Tongue (tissue), 2 donors: ENCODE measurements around the gene MED27. TPM values are rescaled to one million over a fixed set of nuclear protein-coding genes. Genes with fewer than 3 reads are reported as not detected.
"Not testable (repeated sequence)": the region's sequence is repeated elsewhere in the genome, so short reads cannot be mapped to it uniquely, and the experiment has no call there.

Source experiments
- DNase-seq: peaks from one replicate; pipeline ENCODE4 v3.0.0-alpha.2; 2015
- total RNA-seq: library from RNA; depleted of rRNA; stranded (reverse); fragments of >200 nt; gene quantifications from one replicate; pipeline ENCODE4 v1.2.3, GENCODE V29; 2014

The MED27 gene
- total RNA-seq, 1 donor from 2014 or later, result 8.4 TPM

DNA sequence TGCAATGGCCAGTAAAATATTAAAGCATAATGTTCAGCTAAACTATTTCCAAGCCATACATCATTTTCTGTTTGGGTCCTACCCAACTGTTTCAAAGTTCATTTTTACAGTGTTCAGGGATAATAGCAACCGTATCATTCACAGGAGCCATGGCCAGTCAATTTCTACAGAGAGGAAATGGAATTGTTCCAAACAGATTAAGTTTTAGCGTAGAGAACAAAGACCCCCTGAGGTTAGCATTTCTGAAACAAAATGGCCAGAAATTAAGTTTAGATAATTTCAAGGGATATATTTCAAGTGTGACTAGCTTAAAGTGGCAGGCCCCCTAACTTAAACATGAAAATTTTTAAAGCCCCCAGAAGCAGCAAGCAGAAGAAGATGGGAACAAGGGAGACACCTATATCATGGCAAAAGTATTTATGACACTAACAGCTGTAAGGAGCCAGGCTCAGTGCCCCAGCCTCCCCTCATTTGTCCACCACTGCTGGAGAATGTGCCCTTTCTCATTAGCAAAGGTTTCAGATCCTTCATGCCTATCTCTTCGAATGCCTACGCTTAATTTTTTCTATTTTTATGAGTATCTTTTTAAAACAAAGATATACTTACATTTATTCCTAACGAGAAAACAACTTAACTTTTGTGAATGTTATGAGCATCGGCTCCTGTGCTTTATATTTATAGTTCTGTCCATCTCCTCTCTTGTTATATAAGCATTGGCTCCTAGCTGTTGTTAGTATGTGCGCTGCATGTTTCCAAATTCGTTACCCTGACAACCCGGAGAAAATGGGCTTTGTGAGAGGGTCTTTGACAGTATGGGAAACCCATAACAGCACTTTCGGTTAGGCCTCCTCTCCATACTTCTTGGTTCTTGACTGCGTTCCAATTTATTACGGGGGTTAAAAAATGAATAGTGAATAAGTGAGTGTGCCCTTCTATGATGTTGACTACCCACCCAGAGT, 116.3 kb downstream of the MED27 start:
- DNase-seq, result peak; percentile 67

DNA sequence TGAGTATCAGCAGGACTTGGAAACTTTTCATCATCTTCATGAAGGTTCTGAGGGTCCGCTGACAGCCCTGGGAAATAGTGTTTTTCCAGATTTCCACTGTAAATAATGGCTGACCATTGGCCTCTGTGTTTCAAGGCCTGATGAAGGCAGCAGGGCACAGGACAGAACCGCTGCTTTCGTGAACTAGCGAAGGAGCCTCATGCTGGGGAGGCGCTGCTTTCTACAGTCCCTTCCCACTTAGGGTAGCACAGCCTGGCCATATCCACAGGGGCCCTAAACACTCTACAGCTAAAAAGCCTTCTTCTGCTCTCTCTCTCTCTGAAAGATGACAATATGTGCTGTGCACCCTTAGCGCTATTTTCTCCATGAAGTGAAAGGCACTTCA, 118.2 kb downstream of the MED27 start:
- no peak for DNase-seq

DNA sequence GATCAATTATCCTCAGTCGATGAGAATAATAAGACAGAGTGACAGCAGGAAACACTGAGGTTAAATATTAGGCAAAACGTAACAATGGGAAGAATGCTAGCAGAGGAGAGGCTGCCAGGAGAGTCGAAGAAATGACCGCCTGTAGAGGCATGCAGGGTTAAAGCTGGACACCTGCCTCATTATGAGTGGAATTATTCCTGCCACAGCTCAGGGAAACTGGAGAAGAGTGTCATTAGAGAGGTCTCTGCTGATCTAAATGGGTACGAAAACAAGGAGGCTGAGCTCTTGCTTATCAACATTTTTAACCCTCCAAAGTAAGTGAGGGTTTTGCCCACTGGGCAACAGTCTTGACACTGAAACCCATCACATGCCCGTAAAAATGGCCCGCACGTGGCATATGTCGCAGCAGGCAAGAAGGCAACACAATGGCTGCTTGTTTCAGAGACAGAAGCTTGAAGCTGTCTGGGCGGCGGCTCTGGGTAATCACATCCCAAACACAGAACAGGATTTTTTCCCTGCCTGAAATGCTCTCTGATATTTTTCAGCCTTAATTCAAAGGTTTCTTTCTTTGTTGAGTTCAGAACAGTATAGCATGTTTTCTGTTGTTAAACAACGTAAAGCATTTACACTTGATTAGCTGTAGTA, 118.7 kb downstream of the MED27 start:
- peak; percentile 64 for DNase-seq

DNA sequence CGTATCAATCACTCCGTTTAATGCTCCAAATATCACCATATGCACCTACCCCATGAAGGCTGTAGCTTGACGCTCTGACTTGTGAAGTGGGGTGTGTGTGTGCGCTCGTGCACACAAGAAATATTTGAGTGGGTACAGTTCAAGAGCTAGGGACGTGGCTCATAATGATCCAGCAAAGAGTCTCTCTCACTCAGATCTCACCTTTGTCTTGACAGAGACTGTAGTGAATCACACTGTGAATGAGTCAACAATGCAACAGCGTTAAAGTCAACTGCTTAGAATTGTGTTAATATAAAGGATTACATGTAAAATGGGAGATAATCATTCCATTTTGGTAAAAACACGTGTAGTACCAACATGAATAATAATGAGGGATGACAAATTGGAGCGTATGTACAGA, 119.4 kb downstream of the MED27 start:
- no peak for DNase-seq

DNA sequence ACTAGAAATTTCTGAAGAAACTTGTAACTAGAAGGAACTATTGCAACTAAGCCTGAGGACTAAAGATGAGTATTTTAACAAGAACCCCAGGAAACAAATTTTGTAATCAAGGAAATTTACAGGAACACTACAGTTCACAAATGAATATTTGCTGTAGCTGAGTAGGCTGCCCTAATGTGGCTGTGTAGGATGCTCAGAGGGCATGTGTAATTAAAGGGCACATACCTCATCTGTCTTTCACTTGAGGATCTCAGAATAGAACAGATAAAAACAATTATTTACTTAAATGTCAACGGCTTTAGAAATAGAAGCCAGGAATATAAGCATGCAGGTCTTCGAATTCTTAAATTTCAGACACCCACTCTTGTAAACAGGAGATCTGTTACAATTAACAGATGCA, 119.8 kb downstream of the MED27 start:
- DNase-seq, result no peak

DNA sequence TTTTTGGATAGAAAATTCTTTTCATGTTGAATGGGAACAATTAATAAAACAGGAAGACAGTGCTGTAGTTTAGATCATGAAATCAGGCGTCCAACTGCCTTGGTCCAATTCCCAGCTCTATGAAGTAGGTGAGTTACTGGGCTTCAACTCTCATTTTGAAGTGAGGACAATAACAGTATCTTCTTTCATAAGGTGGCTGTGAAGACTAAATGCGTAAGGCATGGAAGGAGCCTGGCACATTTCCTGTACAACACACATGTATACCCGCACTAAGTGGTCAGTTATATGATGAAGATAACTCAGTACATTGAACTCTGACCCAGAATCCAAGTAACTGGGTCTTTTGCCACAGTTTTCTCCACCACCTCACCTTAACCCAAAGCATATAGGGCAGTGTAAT, 120.6 kb downstream of the MED27 start:
- no peak for DNase-seq

DNA sequence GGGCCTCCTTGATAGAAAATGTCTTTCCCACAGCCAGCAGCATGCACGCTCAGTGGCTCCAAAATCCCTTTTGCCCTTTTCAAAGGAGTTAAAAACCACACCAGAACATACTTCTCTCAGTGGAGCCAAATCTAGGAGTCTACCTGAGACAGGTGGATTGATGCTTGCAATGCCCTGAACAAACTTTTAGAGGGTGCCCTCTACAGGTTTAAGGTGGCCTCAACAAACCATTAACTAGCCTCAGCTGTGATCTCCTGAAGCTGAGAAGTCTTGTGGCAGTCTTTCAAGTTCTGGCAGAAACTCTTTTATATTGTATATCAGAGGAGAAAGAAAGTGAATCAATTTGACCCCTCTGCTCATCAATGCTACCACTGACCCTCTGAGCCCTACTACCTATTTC, 125.4 kb downstream of the MED27 start:
- no peak for DNase-seq

DNA sequence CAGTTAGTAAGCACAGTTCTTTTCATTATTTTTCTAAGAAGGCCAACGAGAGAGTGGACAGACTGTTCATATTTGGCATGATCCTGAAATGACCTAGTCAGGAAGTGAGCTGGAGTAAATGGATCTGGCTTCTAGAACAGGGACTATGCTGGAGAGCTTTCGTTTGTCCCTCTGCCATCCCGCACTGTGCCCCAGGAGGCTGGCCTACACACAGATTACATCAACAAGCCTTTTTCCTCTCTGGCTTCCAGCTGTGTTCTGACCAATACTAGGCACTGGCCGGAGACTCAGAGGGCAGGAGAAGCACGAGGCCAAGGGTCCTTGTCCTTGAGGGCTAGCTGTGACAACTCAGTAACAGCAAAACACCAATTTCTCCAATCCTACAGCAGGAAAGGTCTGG, 127.8 kb downstream of the MED27 start:
- no peak for DNase-seq

DNA sequence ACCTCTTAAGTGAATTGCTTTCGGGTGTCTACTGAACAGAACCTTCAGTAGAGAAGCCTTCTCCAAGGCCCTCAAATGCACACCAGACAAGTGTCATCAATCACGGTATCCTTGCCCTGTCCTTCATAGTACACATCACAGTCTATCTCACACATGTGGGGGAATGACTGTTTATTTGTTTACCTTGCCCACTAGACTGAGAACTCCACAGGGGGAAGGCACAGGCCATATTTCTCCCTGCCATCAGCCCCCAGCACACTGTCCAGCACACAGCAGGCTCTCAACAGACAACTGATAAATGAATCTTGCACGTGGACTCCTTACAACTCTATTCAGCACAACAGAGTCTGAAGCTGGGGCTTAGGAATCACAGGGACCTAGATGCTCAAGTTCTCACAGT, 128.5 kb downstream of the MED27 start:
- DNase-seq, result no peak

DNA sequence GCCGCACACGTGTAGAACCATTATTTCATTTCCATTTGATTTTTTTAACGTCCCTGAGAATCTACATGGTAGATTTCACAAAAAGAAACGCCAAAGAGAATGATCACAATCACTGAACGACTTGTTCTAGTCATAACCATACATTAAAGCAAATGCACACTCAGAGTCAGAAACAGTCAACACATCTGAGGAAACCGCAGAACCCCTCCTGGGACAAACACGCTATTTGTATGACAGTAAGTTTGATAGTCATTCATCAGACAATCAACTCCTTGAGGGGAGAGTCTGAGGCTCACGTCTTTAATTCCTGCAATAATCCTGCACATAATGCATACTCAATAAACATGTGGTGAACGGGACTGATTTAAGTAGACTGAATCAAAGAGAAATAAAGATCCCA, 129.2 kb downstream of the MED27 start:
- no peak for DNase-seq

DNA sequence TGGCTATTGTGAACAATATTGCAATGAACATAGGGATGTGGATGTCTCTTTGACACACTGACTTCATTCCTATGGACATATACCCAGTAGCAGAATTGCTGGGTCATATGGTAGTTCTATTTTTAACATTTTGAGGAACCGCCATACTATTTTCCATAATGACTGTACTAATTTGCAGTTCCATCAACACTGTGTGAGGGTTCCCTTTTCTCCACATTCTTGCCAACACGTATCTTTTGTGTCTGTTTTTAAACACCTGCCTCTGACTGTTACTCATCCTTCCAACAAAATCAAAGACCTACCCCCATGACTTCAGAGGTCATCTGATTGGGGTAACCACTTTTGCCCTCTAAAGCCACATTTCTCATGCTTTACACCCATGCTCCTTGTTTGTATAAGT, 133.5 kb downstream of the MED27 start:
- DNase-seq, result no peak

DNA sequence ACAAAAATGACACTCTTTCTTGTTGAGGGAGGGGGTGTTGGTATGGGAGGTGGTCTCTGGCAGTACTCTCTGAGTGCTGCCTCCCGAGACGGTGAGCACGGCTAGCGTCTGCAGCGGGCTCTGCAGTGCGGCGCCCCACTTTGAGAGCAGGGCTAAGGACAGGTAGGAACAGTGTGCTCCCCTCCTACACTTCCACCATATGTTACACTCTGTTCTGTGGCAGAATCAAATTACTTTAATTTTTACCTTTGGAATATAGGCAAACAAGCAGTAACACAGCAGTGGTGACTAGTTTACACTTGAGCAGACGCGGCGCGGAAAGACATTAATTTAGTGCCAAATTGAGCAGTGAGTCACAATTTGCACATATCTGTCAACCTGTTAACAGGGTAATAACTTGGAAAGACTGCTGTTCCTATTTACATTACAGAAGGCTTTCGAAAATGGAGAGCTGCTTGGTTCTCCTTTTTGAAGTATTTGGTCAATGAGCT, 136.3 kb downstream of the MED27 start:
- DNase-seq, result no peak

DNA sequence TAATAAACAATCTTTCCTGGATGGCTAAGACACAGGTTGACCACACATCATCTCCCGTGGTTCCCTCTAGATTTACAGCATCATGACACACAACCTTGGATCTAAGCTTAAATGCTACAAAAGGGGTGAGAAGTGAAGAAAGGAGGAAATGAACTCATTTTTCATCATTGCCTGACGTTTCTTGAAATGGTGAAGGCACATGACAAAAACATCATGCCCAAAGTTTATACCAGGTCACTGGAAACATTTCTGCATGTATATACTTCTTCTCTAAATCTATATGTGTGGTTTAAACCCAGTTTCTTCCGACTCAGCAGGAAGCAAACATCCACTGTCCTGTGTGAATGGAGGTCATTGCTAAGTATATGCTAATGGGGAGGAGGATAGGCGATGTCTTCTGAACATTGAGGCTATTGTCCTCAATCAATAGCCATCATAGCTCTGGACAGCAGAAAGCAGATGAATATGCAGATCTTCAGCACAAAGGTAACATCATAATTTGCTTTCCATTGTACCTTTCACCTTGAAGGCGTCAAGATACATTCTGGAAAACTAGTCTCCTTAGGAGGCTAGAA, 137.4 kb downstream of the MED27 start:
- no peak for DNase-seq

DNA sequence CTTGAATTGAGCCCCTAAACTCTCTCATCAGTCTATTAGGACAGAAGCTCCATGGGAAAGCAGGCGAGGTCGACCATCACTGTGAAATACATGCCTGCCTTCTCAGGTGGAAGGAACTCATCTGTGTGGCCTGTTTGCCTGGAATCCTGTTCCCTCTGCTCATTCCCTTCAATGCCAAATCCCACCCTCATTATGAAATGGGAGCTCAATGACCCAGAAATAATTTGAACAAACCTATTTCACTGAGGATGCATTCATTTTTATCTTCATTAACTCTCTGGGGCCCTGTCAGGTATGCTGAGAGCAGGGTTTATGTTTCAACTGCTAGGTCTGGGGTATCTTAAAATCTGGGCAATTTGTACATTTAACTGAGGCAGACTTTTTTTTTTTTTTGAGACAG, 142.2 kb downstream of the MED27 start:
- DNase-seq, result no peak

DNA sequence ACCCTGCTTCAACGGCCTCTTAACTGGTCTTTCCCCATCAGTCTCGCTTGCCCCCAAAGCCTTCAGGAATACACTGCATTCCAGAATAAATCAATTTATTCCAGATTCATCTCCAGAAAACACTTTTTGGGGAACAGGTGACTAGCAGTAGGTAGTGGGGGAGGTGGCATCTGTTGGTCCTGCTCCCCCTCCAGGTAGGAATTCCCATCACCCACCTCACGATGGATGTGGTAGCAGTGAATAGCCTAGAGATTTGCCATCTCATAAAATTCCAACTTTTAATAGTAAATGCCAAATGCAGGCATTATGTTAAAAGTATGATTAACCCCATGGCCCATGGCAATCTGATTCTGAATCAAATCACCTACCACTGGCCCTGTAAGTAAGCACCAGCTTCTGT, 142.7 kb downstream of the MED27 start:
- no peak for DNase-seq

DNA sequence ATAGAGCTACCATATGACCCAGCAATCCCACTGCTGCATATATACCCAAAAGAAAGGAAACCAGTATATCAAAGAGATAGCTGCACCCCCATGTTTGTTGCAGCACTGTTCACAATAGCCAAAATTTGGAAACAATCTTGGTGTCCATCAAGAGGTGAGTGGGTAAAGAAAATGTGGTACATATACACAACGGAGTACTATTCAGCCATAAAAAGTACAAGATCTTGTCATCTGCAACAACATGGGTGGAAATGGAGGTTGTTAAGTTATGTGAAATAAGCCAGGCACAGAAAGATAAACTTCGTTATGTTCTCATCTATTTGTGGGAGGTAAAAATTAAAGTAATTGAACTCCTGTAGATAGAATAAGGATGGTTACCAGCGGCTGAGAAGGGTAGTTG, 145.0 kb downstream of the MED27 start:
- DNase-seq, result no peak

DNA sequence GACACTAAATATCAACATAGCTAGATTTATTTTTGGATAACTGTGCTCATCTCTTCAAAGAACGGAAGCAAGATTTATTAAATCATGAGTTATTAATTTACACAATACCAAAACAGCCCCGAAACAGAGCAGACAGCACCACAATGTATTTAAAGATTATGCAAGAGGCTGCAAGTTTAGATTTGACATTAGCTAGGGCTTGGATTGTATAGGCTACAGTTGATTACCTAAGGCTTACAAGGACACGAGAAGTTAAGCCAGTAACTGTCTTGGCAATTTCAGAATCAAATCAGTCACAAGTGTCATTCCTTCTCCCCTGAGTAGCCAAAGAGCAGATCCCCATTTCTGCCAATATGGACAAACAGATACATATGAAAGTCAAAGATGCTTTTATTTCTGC, 152.6 kb downstream of the MED27 start:
- DNase-seq, result peak; percentile 5

DNA sequence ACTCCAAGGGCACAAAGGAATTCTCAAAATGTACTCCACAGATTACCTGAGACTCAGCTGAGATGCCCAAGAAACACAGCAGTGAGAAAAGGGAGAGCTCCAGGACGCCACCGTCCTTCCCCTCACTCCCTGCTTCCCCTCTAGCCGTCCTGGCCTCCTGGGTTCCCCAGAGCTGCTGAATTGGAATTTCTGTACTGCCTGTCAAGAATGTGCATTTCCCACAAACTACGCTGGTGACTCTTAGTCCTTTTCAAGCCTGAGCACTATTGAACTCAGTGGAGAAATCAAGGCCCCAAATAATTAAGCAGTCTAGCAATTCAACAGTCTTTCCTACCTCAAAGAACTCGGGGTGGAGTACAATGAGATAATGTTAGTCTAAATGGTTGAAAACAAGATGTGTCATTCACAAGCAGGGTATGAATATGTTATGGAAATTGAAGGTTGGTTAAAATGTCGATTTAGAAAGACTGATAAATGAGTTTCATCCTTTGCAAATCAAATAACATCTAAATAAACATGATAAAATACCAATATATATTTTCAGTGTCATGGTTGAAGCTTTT, 153.2 kb downstream of the MED27 start:
- DNase-seq, result no peak

DNA sequence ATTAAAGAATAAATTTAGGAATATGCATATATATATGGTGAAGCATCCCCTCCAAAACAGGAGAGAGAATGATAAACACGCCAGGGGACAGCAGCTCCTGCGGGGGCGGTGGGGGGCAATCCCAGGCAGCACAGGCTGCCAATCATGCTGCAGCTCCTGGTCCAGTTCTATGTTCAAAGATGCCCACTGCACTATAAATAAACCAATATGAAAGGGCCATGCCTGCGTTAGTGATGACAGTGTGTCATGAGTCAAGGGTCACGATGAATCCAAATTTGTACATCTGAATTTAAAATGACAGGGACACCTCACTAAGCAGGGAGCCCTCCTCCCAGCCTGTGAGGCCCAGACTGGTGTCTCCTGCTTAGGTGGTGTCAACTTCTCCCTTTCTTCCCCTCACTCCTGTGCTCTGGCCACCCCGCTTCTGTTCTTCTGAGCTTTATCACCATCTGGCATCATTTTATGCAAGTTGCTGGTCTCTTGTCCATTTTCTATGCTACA, 153.9 kb downstream of the MED27 start:
- no peak for DNase-seq

DNA sequence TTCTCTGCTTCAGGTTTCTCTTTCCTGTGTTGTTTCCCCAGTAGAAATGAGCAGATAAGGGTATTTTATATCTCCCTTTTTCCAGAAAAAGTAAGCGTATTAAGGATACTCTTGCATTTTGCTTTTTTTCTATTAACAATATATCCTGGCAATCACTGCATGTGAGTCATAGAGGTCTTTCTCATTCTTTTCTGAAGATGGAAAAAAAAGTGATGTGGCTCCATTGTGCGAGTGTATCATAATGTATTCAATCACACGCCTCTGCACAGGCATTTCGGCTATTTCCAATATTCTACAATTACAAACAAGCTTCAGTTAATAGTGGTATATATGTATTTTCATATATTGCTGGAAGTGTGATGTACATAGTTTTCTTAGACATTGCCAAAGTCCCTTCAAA, 155.9 kb downstream of the MED27 start:
- no peak for DNase-seq

DNA sequence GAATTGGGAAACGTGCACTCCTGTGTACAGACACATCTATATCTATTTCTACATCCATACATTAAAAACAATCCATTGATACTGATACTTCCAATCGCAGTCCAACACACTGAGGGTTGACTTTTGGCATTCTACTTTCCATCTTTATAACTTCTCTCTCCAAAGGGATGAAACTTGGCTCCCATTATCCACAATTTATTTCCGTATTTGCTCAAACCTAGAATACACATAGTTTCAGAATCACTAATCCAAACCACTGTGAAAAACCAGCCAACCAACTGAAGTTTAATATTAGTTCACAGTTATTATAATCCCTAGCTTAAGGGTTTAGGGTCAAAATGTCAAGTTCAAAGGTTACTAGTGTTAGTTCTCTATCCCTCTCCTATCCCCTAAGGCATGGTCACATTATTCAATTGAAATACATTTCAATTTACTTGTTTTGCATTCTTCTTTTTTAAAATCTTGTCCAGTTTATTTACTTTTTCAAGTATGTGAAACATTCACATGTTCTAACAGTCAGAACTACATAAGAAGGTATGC, 156.5 kb downstream of the MED27 start:
- DNase-seq, result no peak

DNA sequence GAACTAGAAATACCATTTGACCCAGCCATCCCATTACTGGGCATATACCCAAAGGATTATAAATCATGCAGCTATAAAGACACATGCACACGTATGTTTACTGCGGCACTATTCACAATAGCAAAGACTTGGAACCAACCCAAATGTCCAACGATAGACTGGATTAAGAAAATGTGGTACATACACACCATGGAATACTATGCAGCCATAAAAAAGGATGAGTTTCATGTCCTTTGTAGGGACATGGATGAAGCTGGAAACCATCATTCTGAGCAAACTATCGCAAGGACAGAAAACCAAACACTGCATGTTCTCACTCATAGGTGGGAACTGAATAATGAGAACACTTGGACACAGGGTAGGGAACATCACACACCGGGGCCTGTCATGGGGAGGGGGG, 158.0 kb downstream of the MED27 start:
- DNase-seq, result not testable (repeated sequence)

DNA sequence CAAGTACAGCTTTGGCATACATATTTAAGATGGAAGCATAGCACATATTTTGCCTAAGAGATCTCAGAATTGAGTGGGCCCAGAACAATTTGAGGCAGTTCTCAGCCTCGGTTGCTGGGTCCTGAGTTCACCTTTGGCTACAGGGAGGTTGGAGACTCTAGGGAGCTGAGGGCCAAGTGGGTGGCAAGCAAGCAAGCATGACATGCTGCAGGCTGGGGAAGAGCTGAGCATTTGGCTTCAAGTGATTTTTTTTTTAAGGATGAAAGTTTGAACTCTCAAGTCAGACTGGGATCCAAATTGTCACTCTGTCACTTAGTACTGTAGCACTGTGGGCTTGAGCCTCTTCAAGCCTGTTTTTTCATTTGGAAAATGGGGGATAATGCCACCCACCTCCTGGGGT, 160.5 kb downstream of the MED27 start:
- DNase-seq, result no peak
